ENCODE measurements around the gene RAB18. TPM values are rescaled to one million over a fixed set of nuclear protein-coding genes. Genes with fewer than 3 reads are reported as not detected.

The RAB18 gene
- total RNA-seq, 1 experiment from 2014 or later: 69.8 TPM

DNA sequence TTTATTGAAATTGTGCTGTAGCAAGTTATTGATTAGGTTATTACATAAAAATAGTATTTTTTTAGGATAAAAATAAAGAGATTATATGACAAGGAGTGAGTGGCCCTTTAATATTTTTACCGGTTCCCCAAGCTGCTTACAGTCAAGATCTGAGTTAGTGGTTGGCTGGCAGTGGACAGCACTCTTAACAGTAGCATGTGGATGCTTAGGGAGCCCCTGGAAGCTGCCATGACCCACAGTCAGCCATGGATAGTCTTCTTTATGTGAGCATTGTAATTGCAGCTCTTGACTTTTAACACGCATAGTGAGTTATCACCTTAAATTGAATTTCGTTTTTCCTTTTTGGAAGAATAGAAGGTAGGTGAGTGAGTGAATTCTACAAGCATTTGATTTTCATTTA, 22.1 kb downstream of the RAB18 start:
- no peak overlapping the region for H3K27ac ChIP-seq

DNA sequence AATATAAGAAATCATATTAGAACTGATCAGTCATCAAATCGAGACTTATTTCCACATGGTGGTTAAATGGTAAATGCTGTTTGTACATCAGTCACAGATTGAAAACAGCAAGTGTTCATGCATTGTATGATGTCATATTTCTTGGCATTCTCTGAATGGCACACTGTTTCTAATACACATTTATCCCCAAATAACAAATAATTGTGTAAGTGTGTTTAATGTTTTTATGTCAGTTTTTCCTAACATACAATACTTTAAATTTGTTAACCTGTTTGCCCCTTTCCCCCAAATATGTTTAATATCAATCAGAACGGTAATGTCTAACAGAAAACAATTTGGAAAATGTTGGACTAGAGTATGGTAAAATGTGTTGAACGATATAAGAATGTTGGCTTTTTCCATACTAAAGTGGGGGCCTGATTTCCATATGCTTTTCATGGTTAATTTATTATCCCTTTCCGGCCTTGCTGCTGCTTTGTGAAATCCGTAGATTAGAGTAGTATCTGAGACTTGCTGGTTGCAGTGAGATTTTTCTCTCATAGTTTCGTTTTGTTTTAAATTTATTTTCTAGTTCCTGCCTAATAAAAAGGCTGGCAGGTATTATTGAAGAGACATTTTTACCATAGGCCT, 23.7 kb downstream of the RAB18 start:
- H3K27ac ChIP-seq: peak overlapping the region; percentile 93
- H3K4me1 ChIP-seq: peaks cover 45% of the 10 kb centered on the region
- H3K4me3 ChIP-seq: peak overlapping the region; percentile 37
- peaks cover 10% of the 10 kb centered on the region for H3K36me3 ChIP-seq
- no peaks in the 10 kb centered on the region for H3K27me3 ChIP-seq
- peak in 1 of 2 experiments; percentile 77 for DNase-seq
- no peaks in the 10 kb centered on the region for H3K9me3 ChIP-seq (replicated peaks)

More for the DNA sequence above, 22.1 kb downstream of the RAB18 start:
- Histone ChIP-seq H3K4me1 (peaks cover 45% of the 10 kb centered on the region), H3K27me3 (no peaks in the 10 kb centered on the region), H3K4me3 (no peak overlapping the region), H3K9me3 (replicated peaks) (no peaks in the 10 kb centered on the region), H3K36me3 (peaks cover 10% of the 10 kb centered on the region)
- peak in 1 of 2 experiments; percentile 41 for DNase-seq

DNA sequence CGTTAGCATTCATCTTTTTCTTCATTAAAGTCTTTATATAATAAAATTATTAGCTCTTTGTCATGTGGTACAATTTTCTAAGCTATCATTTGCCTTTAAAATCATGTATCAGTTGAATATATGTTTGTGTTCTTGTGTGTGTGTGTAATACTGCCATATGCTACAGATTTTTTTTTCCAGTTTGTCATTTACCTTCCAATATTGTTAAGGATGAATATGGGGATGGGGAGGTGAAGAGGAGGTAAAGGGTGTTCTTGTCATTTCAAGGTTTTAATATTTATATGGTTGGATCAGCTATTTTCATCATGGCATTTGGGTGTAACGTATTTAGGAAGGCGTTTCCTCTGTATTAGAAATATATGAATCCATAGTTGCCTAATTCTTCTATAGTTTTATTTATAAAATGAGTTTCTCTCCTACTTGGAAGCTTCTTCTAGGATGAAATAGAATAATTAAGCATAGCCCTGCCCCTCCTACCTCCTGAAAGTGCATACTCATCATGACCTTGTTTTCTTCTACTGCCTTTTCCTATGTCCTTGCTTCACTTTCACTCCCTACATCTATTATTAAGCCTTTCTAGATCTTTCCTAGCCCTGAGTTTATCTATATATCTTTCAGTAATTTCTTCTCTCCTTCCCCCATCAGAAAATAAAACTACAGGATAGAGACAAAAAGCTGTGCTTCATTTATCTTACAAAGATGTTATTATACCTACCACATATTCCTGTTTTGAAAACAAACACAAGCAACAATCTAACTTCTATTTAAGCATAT, 25.1 kb downstream of the RAB18 start:
- peak overlapping the region; percentile 93 for H3K27ac ChIP-seq
- no peaks in the 10 kb centered on the region for H3K9me3 ChIP-seq (replicated peaks)
- no peak for DNase-seq
- no peaks in the 10 kb centered on the region for H3K27me3 ChIP-seq
- no peak overlapping the region for H3K4me3 ChIP-seq
- peaks cover 21% of the 10 kb centered on the region for H3K36me3 ChIP-seq
- H3K4me1 ChIP-seq: peaks cover 45% of the 10 kb centered on the region

DNA sequence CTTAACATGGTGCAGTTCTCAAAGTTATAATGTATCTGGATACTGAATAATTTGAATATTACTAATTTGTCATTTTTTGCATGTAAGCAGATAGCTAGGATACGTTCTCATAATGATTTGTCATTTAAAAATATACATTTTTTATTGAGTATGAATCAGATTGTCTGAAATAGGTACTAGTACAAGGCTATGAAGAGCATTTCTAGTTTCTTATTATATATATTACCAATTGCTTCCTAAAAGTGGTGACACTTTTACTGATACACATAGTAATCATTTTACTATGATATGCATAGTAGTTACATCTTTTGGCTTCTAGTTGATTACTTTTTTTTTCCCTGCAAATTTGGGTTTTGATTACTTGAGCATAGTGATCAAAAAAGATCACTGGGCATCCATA, 26.4 kb downstream of the RAB18 start:
- no peak overlapping the region for H3K4me3 ChIP-seq
- DNase-seq: no peak
- H3K9me3 ChIP-seq (replicated peaks): no peaks in the 10 kb centered on the region
- no peak overlapping the region for H3K27ac ChIP-seq
- peaks cover 44% of the 10 kb centered on the region for H3K4me1 ChIP-seq
- H3K36me3 ChIP-seq: peaks cover 34% of the 10 kb centered on the region
- H3K27me3 ChIP-seq: no peaks in the 10 kb centered on the region

DNA sequence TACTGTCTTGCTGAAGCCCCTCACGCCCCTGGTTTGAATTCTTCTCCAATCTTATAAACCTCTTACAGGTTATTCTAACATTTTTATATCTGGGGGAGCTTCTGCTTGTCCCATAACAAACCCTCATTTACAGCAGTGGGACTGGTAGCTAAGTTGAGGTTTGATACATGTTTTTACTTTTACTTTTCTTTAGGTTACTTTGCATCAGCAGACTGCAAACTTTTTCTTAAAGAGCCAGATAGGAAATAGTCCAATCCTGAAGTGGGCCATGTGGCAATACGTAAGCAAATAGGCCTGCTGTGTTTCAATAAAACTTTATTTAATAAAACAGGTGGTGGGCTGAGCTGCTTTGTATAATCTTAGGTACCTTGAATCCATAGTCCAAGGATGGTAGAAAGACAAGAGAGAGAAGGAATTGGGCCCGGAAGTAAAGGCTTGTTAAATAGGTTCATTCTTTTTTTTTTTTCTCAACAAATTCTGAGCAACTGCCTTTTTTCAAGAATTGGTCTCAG, 27.3 kb downstream of the RAB18 start:
- no peaks in the 10 kb centered on the region for H3K27me3 ChIP-seq
- no peaks in the 10 kb centered on the region for H3K9me3 ChIP-seq (replicated peaks)
- peaks cover 35% of the 10 kb centered on the region for H3K4me1 ChIP-seq
- H3K36me3 ChIP-seq: peaks cover 34% of the 10 kb centered on the region
- no peak overlapping the region for H3K27ac ChIP-seq
- no peak overlapping the region for H3K4me3 ChIP-seq
- no peak for DNase-seq

DNA sequence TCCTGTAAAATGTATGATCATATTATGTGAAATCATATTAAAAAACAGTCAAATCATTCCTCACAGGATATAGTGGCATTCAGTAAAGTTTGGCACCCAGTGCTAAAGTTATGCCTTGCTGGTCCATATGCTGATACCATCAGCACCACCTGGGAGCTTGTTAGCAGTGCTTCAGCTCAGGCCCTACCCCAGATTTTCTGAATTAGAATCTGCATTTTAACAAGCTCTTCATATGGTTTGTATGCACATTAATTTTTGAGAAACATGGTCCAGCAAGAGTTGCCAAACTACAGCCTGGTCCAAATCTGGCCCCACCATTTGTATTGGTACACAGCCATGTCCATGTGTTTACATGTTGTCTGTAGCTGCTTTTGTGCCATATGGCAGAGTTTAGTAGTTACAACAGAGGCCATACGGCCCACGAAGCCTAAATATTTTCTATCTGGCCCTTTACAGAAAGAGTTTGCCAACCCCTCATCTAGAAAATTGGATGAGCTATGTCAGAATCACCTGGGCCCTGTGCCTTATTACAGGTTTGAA, 30.1 kb downstream of the RAB18 start:
- no peak overlapping the region for H3K4me3 ChIP-seq
- no peaks in the 10 kb centered on the region for H3K27me3 ChIP-seq

DNA sequence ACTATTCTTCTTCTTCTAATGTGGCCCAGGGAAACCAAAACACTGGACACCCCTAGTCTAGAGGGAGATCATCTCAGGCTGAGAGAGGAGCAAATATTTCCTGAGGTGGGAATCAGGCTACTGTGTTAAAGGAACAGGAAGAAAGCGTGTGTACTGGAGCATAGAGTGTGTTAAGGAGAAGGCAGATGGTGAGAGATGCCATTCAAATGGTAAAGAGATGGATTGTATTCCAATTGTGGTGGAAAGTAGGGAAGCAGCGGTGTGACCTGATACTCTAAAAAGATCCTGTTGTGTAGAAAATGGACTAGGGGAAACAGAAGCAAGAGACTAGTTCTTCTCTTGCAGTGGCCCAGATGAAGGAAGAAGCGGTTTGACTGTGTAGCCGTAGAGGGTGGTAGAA, 31.2 kb downstream of the RAB18 start:
- no peak overlapping the region for H3K4me3 ChIP-seq
- peaks cover 47% of the 10 kb centered on the region for H3K36me3 ChIP-seq
- no peak for DNase-seq
- no peaks in the 10 kb centered on the region for H3K27me3 ChIP-seq
- H3K9me3 ChIP-seq (replicated peaks): no peaks in the 10 kb centered on the region
- H3K27ac ChIP-seq: no peak overlapping the region
- H3K4me1 ChIP-seq: no peaks in the 10 kb centered on the region; the same call in 1 of the 2 replicates

More for the DNA sequence above, 30.1 kb downstream of the RAB18 start:
- Histone ChIP-seq H3K9me3 (replicated peaks) (no peaks in the 10 kb centered on the region), H3K4me1 (peaks cover 8% of the 10 kb centered on the region), H3K36me3 (peaks cover 54% of the 10 kb centered on the region), H3K27ac (no peak overlapping the region)
- no peak for DNase-seq

DNA sequence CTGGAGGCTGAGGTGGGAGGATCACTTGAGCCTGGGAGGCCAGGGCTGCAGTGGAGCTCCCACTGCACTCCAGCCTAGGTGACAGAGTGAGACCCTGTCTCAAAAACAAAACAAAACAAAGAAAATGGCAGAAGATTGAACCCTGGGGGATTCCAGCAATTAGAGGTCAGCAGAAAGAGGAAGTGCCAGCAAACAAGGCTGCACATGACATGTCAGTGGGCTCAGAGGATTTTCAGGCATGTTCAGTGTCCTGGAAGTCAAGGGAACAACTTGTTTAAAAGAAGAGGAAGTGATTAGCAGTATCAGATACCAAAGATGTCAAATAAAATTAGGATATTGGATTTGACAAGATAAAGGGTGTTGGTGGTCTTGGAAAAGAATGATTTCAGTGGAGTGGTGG, 32.3 kb downstream of the RAB18 start:
- H3K27ac ChIP-seq: no peak overlapping the region
- H3K4me1 ChIP-seq: no peaks in the 10 kb centered on the region

DNA sequence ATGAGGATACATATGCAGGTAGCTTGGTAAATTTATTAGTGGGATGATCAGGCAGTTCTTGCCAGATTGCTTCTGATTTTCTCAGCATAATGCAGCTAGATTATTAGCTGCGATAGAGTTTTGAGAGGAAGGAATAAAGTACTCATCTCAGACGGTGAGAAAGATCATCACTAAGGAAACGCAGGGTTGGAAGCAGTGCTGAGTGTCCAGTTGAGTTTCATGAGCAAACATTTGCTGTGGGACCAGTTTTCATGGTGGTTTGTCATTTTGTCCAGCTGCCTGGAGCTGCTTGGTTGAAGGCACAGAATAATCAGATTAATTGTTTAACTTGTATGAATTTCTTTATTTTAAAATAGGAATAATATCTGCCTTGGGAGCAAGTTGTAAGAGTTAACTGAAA, 33.1 kb downstream of the RAB18 start:
- H3K4me3 ChIP-seq: no peak overlapping the region
- H3K36me3 ChIP-seq: peaks cover 47% of the 10 kb centered on the region
- no peaks in the 10 kb centered on the region for H3K4me1 ChIP-seq

More for the DNA sequence above, 32.3 kb downstream of the RAB18 start:
- no peaks in the 10 kb centered on the region for H3K9me3 ChIP-seq (replicated peaks)
- H3K4me3 ChIP-seq: no peak overlapping the region
- peaks cover 47% of the 10 kb centered on the region for H3K36me3 ChIP-seq
- no peaks in the 10 kb centered on the region for H3K27me3 ChIP-seq
- DNase-seq: no peak

DNA sequence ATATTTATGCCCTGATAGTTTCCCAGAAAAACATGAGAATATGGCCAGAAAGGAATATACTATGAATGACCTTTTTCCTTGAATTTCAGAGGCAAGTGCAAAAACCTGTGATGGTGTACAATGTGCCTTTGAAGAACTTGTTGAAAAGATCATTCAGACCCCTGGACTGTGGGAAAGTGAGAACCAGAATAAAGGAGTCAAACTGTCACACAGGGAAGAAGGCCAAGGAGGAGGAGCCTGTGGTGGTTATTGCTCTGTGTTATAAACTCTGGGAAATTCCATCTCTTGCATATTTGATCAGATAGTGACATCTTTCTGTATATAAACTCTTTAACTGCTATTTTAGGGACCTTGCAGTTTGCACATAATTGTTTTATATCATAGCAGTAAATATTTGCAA, 33.7 kb downstream of the RAB18 start:
- no peak overlapping the region for H3K4me3 ChIP-seq
- H3K36me3 ChIP-seq: peaks cover 44% of the 10 kb centered on the region
- no peaks in the 10 kb centered on the region for H3K9me3 ChIP-seq (replicated peaks)
- no peaks in the 10 kb centered on the region for H3K4me1 ChIP-seq
- H3K27ac ChIP-seq: no peak overlapping the region
- no peaks in the 10 kb centered on the region for H3K27me3 ChIP-seq
- no peak for DNase-seq

More for the DNA sequence above, 33.1 kb downstream of the RAB18 start:
- Histone ChIP-seq H3K9me3 (replicated peaks) (no peaks in the 10 kb centered on the region), H3K27ac (no peak overlapping the region), H3K27me3 (no peaks in the 10 kb centered on the region)
- no peak for DNase-seq

DNA sequence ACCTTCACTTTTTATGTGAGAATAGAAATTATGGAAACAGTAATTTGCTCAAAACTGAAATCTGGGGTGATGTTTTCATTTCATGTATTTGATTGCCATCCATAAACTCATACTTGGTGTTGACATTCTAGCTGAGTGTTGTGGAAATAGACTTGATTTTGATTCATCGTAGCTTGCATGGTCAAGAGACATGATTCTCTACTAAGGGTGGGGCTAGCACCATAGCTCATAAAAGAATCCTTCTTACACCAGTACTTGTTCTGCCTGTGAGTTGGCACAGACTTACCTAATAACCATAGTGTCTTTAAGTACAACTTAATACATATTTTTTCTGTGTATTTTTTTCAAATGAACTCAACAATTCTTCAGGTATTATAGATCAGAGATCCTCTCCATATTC, 36.6 kb downstream of the RAB18 start:
- no peak for DNase-seq
- Histone ChIP-seq H3K27ac (no peak overlapping the region), H3K27me3 (no peaks in the 10 kb centered on the region), H3K36me3 (peaks cover 25% of the 10 kb centered on the region), H3K4me3 (no peak overlapping the region), H3K4me1 (no peaks in the 10 kb centered on the region), H3K9me3 (replicated peaks) (no peaks in the 10 kb centered on the region; the same call in 1 of the 2 replicates)

DNA sequence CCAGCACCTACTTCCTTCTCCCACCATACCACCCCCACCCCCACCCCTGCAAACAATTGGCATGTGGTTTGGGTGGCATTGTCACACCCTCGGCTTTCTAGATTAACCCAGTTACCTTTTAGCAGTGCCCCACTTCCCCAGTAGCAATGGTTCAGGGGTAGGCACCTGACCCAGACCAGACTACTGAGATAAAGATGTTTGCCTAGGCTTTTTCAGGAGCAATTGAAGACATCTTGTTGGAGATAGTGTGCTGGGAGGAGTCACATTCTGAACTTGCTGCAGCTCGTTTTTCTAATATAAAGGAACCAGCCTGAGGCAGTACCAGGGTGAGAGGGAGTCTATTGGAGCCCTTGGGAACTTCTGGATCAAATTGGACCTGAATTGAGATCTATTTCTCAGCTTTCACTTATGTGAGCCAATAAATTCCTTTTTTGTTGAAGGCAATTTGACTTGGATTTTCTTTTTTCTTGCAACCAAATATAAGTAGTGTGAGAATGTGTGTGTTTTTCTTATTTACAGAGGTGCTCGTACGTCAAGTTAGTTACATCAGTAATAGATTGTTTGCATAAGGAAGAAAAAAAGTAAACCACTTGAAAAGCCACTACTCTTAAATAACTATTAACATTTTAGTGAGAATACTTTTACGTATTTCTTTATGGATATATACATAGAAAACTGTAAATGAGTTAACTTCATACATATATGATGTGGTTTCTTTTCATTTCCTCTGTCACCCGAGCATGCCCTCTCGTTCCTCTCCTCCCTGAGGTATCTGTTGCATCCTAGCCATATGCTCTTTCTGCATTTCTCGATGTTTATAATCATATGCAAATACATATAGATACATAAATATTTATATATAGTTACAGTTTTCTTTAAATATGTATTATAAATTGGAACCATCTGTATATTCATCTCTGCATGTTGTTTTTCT, 38.0 kb downstream of the RAB18 start:
- Histone ChIP-seq H3K36me3 (peaks cover 29% of the 10 kb centered on the region), H3K27ac (no peak overlapping the region), H3K27me3 (no peaks in the 10 kb centered on the region), H3K9me3 (replicated peaks) (no peaks in the 10 kb centered on the region; the same call in 1 of the 2 replicates), H3K4me3 (no peak overlapping the region), H3K4me1 (no peaks in the 10 kb centered on the region)
- DNase-seq: no peak

DNA sequence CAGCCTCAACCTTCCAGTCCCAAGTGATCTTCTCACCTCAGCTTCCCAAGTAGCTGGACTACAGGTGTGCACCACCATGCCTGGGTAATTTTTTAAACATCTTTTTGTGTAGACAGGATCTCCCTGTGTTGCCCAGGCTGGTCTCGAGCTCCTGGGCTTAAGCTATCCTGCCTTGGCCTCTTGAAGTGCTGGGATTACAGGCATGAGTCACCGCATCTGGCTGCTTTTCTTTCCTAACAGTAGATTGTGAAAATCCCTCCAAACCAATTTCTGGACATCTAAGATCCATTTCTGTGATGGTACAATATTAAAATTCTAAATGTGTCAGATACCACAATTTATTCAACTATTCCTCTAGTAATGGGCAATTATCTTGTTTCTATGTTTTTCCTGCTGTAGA, 38.7 kb downstream of the RAB18 start:
- peak in 1 of 2 experiments; percentile 21 for DNase-seq
- Histone ChIP-seq H3K4me3 (no peak overlapping the region), H3K9me3 (replicated peaks) (no peaks in the 10 kb centered on the region; the same call in 1 of the 2 replicates), H3K27ac (no peak overlapping the region), H3K27me3 (no peaks in the 10 kb centered on the region), H3K36me3 (peaks cover 23% of the 10 kb centered on the region), H3K4me1 (no peaks in the 10 kb centered on the region)

DNA sequence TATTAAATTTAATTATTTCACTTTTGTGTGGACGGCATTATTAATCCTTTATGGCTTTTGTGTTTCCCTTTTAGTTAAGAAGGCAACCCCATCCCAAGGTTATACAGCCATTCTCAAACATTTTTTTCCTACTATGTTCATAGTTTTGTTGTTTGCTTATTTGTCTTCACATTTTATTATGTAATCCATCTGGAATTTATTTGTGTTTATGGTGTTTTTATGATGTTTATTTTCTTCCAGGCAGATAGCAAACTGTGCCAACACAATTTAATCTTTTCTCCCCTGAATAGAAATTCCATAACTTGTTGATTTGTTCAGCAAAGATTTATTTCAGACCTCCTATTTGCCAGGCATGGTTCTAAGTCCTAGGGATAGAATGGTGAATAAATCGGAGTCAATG, 42.9 kb downstream of the RAB18 start:
- Histone ChIP-seq H3K27me3 (no peaks in the 10 kb centered on the region), H3K36me3 (peaks cover 9% of the 10 kb centered on the region), H3K4me3 (no peak overlapping the region), H3K4me1 (no peaks in the 10 kb centered on the region), H3K27ac (no peak overlapping the region), H3K9me3 (replicated peaks) (no peaks in the 10 kb centered on the region; the same call in 1 of the 2 replicates)
- no peak for DNase-seq
